Activated CD4-positive, alpha-beta T cell treated with anti-CD3 and anti-CD28 coated beads for 48 hours (primary cell): ENCODE results near the gene ADTRP.

Experiments used
- DNase-seq: peaks from one replicate; pipeline ENCODE4 v3.0.0-alpha.2; 2020

The ADTRP gene, protein sequence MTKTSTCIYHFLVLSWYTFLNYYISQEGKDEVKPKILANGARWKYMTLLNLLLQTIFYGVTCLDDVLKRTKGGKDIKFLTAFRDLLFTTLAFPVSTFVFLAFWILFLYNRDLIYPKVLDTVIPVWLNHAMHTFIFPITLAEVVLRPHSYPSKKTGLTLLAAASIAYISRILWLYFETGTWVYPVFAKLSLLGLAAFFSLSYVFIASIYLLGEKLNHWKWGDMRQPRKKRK

DNA sequence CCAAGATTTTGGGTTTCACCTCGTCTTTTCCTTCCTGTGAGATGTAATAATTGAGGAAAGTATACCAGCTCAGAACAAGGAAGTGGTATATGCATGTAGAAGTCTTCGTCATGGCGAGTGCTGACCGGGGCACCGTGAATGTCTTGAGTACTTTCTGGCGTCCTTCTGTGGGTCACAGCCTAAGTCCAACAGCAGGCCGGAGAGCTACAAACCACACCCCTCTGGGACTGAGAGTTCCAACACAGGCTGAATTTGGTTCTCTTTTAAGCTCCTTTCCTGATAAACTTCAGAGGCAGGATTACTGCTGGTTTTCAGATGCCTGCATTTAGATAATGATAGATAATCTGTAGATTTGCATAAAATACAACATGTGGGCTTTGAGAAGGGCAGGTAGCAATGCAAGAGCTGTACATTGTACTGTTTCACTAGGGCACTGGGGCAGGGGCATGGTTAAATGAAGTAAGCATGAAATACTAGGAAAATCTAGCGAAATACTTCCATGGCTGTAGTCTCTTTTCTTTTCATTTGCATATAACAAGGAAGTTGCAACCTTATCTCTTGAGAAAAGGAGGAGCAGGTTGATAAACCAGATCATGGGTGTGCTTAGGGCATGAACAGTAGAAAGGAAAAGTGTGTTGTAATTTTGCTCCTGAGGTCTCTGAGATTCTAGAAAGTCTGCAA, at the start of gene ADTRP:
TSS of gene ADTRP (minus strand) at position 156 of the 681 bp plus-strand sequence. CDS start at position 112, 44 bp downstream.
- no peak for DNase-seq

DNA sequence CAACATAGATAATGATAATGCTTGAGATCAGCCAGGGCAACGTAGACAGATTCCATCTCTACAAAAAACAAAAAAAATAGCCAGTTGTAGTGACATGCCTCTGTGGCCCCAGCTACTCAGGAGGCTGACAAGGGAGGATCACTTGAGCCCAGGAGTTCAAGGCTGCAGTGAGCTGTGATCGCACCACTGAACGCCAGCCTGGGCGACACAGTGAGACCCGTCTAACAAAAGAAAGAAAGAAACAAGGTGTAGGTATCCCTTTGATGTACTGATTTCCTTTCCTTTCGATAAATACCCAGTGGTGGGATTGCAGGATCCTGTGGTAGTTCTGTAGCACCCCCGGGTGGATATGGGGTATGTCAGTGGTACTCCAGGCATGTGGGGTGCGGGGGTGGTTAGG, 48.2 kb upstream of the ADTRP start:
- no peak for DNase-seq

GRCh38 chr6:11824986-11825385, 46.4 kb upstream of the ADTRP start:
- DNase-seq = peak; percentile 20

DNA sequence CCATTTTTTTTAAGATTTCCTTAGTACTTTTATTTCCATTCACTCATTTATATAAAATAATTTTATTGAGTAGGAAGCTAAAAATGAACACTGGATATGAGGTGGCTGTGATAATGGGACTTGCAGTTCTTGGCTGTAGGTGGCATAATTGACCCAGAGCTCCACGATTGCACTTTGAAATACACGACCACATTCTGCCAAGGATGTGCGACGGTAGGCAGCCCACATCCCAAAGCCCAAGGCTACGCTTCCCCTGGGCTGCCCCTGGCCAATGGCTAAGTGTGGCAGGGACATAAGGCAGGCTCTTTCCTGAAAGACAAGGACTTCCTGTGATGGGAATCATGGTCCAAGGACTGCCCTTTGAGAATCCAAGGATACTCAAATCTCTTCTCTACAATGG, 43.7 kb upstream of the ADTRP start:
- no peak for DNase-seq

DNA sequence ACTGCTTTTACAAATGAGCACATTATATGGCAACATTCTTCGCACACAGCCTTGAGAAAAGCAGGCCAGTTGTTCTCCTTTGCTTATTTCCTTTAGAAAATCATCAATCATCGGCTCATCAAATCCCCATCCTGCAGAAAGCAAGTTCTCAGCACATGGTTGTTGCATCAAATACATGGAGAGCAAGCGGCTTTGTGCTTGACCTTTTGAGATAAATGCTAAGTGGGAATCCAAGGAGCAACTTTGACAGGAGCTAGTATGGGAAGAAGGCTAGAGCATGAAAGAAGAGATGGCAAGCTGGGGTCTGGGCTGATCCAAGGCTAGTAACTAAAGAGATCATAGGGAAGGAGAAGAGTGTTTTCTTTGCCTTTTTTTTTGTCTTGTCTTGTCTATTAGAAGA, 43.2 kb upstream of the ADTRP start:
- DNase-seq = no peak

- no peak for DNase-seq
Observed at GRCh38 chr6:11820821-11821220, 42.2 kb upstream of the ADTRP start.

DNA sequence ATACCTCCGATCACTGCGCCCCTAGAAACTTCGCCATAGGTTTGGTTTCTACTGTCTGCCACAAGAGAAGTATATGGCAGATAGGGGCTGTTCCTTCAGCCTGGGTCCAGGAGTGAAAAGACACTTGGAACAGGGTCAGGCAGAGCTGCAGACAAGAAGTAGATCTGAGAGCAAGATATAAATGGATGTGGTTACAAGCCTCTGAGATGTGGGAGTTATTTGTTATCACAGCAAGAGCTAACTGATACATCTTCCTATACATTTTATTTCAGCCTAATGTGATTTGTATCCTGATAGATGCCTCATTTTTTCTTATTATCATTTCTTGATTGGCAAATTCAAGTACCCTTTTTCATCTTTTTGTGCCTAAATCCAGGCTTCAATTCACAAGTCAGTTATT, 40.9 kb upstream of the ADTRP start:
- DNase-seq = no peak

DNA sequence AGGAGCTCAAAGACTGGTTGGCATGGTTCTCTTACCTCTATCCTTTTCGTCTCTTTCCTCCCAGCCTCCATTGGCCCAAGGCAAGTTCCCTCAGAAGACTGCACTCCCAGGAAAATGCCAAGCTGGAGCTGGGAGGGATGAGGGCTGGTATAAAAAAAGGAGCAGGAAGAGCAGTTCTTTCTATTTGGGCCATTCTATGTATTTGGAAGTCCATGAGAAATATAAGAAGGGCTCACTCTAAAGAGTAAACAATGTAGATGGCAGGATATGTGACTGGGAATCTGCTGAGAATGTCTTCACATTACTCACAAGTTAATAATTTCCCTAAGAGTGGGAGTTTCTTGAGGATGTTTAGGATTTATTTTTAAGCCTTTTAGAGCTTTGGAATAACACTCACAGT, 36.6 kb upstream of the ADTRP start:
- DNase-seq = no peak

GRCh38 chr6:11814819-11815218, 36.2 kb upstream of the ADTRP start:
- DNase-seq = no peak

DNA sequence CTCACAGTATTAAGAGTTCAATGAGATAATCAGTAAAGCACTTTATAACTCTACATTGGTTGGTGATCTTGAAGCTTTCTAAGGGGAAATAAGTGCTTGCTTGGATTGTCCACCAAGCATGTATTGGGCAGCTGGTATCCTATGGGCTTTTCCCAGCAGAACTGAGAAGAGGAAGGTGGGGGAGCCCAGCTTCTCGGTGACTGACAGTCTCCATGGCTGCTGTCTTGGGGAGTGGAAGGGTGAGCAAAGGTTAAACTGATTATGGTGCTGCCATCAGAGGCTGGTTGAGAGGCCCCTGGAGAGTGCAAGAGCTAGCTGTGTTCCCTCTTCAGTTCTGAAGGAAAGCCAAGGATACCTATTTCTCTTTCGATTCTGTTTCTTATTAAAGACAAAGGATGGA, 35.5 kb upstream of the ADTRP start:
- no peak for DNase-seq

DNA sequence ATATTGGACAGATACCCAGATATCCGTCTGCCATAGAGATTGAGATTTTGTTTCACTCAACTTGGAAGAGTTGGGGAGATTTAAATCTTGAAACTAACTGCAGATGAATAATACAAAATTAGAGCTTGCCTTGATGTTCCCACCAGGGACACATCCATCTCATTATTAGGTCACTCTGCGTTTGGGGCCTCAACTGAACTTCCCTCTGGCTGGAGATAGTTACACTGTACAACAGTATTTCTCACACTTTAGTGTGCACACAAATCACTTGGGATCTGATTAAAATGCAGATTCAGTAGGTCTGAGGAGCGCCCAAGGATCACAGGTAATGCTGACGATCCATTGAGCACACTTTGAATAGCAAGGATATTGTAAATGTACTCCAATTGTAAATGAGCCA, 35.0 kb upstream of the ADTRP start:
- DNase-seq = no peak

GRCh38 chr6:11812951-11813350, 34.3 kb upstream of the ADTRP start:
- no peak for DNase-seq

- no peak for DNase-seq
Observed at GRCh38 chr6:11812439-11812838, 33.8 kb upstream of the ADTRP start.

- no peak for DNase-seq
Observed at GRCh38 chr6:11811644-11812264, 33.2 kb upstream of the ADTRP start.

DNA sequence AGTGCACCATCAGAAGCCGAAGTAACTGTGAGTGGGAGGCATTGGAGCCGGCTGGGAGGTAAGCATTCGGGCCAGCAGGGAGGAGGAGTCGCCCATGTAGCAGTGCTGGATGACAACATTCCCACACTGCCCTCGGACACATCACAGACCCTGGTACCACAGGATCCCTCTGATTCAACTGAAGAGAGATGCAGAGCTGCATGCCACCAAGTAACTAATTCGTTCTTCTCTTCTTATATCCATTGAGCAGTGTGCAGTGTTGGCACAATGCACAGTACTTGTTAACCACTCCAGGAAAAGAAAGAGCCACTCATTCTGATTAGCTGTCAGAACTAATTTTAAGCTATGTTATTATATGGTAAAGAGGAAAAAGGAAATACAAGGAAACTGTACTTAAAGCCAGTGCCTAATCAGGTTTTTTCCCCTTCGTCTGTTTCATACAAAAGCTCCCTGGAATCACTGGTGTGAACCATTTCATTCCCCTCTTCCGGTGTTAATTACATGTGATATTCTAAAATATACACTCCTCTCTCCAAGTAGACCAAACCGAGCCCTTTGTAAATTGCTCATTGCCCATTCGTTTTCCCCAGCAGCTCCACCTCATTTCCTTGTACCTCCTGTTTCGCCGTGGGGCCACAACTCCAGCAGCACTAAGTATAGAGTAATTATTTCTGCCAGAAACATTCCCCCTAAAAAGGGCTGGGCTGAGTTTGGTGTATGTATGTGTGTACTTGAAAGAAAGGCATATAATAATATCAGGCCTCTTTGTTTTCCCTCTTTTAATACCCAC, 32.4 kb upstream of the ADTRP start:
- DNase-seq = no peak

GRCh38 chr6:11810039-11810541, 31.5 kb upstream of the ADTRP start:
- no peak for DNase-seq

DNA sequence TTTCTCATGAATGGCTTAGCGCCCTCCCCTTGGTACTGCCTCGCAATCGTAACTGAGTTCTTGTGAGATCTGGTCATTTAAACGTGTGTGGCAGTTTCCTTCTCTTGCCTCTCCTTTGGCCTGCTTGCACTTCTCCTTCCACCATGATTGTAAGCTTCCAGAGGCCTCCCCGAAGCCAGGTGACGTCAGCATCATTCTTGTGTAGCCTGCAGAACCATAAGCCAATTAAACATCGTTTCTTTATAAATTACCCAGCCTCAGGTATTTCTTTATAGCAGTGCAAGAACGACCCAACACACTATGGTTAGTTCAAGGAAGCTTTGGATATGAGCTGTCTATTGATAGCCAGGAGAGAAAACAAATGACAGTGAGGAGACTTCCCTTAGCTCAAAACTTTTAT, 29.5 kb upstream of the ADTRP start:
- DNase-seq = no peak

DNA sequence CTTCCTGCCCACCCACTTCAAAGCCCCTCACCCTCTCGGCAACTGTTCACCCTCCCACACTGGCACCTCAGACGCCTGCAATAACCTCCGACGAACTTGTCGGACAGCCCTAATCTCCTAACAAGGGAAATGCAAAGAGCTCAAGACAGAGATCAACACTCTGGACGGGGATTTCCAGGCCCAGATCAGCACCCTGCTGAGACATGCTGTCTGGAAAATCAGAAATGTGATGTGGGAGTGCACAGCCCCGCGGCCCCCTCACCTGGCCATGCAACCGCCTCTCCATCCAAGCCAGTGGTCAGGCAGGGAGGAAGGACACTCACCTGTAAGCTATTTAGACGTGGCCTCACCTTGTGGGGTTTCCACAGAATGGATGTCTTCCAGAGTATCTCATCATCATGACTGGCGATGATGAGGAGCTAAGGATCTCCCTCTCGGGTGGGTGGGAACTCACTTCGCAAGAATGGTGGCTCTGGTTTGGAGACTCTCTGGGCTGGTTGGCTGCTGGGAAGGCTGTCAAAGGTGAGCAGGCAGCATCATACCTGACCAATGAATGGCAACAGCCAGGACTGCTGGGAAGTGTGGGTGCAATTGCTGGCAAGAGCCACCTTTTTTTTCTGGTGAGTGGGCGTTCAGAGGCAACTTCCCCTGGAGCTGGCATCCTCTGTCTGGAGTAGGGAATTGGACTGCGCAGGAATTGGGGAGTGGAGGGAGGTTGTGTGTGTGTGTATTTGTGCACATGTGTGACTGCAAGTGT, 28.1 kb upstream of the ADTRP start:
- peak; percentile 17 for DNase-seq

- DNase-seq = no peak
Observed at GRCh38 chr6:11805259-11806053, 26.9 kb upstream of the ADTRP start.

GRCh38 chr6:11804701-11805100, 26.1 kb upstream of the ADTRP start:
- DNase-seq = no peak

- no peak for DNase-seq
Observed at GRCh38 chr6:11804135-11804534, 25.5 kb upstream of the ADTRP start.

DNA sequence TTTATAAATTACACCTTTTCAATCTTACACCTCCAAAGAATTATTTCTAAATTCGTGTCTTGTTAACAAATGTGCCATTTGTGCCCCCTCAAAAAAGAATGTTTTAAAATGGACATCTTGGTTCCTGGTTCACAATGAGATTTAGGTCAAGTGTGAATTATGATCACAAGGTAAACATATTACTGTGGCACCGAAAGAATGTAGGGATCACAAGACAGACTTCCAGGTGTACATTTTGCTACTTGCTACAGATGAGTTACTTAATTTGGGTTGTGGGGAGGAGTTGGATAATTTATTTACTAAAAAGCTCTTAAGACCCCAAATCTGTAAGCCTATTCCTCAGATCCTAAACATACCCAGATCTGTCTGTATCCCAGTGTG, 25.0 kb upstream of the ADTRP start:
- no peak for DNase-seq
